ENCODE results near the gene PARD3.

Gene PARD3

DNA sequence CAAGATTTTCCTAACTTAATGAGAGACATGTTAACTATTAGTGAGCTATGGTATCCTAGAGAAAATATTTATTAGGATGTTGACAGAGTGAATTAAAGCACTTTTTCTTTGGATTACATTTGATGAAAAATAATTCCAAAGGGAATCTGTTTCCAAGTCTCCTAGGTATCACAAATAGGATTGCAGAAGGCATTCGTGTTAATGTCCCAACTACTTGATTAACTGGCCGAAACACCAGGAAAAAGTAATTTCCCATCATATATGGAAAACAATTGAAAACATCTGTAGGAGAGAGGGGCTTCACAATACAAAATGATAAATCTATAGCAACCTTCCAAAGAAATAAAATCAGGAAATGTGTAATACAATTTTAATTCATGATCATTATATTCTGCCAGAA, 406.7 kb downstream of the PARD3 start:
- DNase-seq = no peak

- DNase-seq = no peak
Measured at GRCh38 chr10:34407324-34407805, 407.7 kb downstream of the PARD3 start.

DNA sequence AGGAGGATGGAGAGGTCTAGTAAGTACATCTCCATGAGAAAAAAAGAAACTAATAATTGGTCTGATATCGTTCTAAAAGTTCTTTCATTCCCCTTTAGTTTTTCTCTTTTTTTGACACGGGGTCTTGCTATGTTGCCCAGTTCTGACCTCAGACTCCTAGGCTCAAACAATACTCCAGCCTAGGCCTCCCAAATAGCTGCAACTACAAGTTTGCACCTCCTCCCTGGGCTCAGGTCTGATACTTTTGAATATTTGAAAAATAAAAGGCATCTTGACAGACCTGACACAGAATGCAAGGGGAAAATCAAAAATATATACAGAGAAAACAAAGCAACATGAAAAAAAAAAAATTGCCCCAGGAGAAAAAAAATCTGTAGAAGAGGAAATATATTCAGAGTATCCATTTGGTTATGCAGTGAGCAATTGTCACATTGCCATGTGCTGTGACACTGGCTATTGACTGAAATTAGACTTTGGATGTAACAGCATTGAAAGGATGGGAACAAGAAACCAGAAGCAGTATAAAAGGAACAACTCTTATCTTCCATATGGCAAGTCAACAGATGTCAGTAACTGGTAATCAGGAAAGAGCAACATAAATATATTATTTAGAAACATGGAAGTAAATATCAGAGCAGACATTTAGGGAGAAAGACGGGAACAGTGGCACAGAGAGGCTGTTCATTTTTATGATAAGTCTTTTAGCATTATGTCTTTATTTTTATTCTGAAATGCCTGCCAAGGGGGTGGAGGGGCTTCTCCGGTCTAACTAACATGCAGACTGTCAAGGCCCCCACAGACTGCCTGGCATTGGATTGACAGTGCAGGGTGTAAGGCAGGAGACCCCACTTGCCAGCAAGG, 408.4 kb downstream of the PARD3 start:
- no peak for DNase-seq

GRCh38 chr10:34405611-34406462, 409.3 kb downstream of the PARD3 start:
- DNase-seq = no peak

GRCh38 chr10:34403512-34403911, 411.6 kb downstream of the PARD3 start:
- no peak for DNase-seq

DNA sequence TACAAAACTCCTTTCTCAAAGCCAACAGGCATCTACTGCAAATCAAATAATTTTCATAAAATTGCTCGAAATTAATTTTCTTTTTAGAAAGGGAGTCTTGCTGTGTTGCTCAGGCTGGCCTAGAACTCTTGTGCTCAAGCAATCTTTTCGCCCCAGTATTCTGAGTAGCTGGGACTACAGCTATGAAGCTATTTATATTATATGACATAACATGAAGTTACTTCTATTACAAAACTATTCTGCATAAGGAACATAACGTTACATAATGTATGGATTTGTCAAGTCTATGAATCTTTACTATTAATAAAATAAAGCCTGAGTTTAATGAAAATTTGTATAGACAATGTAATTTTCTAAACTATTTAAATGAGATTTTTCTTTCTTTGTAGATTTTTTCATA, 415.0 kb downstream of the PARD3 start:
- DNase-seq = no peak

DNA sequence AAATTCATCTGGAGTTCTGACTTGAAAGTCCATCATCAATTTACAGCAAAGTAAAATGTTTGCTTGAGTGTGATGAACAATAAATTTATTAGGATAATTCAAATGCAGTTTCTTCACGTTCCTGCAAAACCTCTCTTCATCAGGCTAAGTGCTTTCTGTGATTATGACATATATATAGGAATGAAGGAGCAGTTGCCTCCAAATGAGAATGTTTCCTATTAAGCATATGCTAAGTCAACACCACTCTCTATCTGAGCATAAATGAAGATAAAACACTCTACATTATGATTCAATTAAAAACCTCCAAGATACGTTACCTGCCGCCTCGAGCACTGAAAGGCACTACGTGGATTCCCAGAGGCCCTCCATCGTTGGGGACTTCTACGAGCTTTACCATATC, 416.1 kb downstream of the PARD3 start:
- DNase-seq = no peak

- DNase-seq = no peak
Measured at GRCh38 chr10:34397324-34397723, 417.8 kb downstream of the PARD3 start.

DNA sequence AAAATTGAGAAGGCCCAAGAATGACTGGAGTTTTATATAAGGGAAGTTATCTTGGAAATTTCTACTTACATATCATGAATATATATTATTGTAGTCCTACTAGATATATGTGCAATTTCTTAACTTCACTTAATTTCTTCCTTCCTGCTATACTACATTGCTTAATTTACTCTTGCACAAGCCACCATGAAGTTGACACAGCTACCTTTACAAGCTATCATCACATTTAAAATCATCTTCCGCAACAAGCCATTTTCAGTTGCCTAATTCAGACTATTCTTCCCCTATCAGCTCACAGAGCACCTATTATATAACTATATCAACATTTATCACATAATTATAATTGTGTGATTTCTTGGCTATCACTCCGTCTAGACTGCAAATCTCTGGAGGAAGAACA, 418.4 kb downstream of the PARD3 start:
- no peak for DNase-seq

GRCh38 chr10:34392641-34393170, 422.4 kb downstream of the PARD3 start:
- no peak for DNase-seq

- peak; percentile 10 for DNase-seq
Measured at GRCh38 chr10:34391168-34391567, 423.9 kb downstream of the PARD3 start.

DNA sequence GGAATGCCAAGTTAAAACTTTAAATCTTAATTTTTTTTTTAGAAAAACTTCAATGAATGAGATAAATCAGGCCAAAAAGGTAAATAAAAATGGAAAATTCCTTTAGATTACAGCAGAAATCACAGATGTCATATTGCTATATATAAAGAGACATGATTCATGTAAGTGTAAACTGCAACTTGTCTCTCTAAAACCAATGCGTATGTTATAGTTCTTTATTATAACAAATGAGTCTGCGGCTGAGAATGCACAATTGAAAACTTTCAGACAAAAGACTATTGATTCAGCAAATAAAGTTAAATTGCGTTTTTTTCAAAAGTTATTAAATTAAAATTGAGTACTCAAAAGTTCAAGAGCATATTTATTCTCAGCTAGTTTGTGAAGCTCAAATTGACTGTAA, 425.3 kb downstream of the PARD3 start:
- DNase-seq = no peak

DNA sequence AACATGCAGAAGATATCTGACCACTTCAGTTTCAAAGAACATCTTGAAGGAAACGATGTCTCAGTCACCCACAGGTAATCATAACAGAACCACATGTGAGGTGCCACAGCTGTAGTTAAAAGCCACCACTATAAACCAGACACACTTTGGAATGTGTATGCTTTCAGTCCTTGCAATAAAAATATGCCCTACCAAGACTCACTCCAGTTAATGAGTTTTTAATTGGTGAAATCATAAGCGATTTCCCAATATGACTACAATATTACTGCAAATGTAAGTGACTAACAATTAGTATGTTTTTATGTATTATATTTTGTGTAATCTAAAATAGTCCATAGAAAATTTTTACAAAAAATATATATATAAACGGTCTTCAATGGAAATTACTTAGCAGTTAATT, 428.2 kb downstream of the PARD3 start:
- no peak for DNase-seq

GRCh38 chr10:34384372-34384771, 430.7 kb downstream of the PARD3 start:
- no peak for DNase-seq

DNA sequence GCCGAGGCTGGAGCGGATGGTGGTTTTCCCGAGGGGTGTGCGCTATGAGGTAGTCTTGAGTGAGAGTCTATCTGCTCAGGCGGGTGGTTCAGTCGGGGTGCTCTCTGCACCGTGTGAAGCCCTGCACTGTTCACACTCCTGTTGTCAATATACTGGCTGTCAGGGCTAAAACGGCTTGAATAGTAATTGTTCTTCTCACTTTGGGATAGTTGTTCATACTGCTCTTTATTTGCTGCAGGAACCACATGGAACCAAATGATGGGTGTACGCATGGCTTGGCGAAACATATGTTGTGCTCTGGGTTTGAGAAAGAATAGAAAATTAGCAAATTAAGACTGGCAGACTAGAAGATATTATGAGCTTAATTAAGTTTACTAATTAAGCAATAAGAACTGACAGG, 432.5 kb downstream of the PARD3 start:
- DNase-seq = no peak

- DNase-seq = no peak
Measured at GRCh38 chr10:34380856-34381255, 434.2 kb downstream of the PARD3 start.

GRCh38 chr10:34378297-34378696, 436.8 kb downstream of the PARD3 start:
- DNase-seq = no peak

GRCh38 chr10:34377833-34378232, 437.3 kb downstream of the PARD3 start:
- DNase-seq = no peak

DNA sequence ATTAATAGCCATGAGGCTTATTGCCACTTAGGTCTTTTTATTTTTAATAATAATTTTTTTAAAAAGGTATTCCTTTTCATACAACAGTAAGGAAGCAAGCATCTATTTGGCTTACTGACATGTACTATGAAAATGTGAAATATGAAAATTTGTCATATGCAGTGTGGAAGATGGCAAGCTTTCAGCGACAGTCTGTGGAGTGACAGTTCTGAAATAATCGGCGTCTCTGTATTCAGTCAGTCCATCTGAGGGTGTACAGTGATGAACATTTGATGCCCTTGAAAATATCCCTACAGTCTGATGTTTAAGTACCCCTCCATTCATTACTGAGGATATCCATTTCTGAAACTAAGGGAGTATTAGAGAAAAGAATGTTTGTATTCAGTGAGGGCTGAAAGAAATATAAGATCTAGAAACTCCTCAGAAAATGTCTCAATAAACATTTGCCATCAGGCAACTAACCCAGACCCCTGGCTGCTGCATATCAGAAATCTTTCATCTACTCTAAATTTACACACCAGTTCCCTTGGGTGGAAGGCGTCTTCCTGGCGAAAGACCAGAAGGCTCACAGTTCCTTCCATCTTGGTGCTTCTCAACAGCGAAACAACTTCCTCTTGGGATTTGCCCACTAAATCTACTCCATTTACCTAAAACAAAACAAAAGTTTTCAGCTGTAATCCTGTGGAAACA, 440.6 kb downstream of the PARD3 start:
- DNase-seq = no peak

GRCh38 chr10:34373211-34373610, 441.9 kb downstream of the PARD3 start:
- no peak for DNase-seq

DNA sequence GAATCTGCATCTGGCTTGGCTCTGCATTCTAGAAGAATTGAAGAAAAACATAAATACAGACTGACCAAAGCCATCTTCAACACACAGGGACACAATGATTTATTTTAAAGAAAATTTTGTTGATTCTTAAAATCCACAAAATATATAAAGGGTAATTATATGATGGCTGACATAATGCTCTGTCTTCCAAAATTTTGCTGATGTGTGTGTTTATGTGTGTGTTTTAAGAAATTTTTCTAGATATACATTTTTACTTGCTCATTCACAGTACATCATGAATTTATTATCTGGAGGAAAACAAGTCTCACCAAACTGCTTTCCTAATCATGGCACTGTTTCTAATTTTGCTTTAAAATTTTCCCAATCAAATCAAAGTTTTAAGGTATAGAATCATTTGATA, 442.6 kb downstream of the PARD3 start:
- no peak for DNase-seq

DNA sequence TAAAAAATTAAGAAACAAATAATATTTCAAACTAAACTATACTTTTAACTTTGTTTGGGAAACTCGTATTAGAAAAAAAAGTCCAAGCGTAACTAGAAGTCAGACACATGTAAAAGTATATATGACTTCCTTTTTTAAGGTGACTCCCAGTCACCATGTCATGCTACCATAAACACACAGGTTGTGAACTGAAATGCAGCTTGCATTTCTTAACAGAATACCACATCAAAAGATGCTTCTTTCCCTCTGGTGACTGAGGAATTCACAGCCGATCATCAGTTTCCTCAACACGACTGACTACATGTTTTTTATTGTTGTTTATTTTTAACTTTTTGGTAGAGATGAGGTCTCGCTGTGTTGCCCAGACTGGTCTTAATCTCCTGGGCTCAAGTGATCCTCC, 445.0 kb downstream of the PARD3 start:
- DNase-seq = no peak

DNA sequence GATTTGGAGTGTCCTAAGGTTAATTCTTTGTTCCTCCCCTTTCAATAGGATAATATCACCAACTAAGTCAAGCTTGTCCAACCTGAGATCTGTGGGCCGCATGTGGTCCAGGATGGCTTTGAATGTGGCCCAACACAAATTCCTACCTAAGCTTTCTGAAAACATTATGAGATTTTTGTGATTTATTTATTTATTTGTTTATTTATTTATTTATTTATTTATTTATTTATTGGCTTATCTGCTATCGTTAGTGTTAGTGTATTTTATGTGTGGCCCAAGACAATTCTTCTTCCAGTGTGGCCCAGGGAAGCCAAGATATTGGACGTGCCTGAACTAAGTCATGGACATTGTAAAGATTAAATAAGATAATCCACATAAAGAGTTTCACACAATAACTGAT, 446.0 kb downstream of the PARD3 start:
- DNase-seq = no peak
